Endothelial cell of umbilical vein (primary cell): ENCODE measurements around the gene CD300LG. TPM values are rescaled to one million over a fixed set of nuclear protein-coding genes. Genes with fewer than 3 reads are reported as not detected.

Experiments used
- BruUV-seq: library from RNA; stranded (reverse); fragments of 400-500 nt; replicated peaks from 2 replicates; lab custom pipeline; 2021; lab: Mats Ljungman, UMichigan
- CTCF ChIA-PET: fragments of 300-600, 350-600 bp; sonication (Branson Sonifier 250); formaldehyde crosslinking; loops from one replicate; lab custom pipeline; 2021; ENCODE audit warnings: antibody characterized with exemption, inconsistent platforms; lab: Charles Lee
- POLR2A ChIA-PET: fragments of 300-600, 350-600 bp; sonication (Branson Sonifier 250); formaldehyde crosslinking; loops from one replicate; lab custom pipeline; 2021; ENCODE audit warnings: antibody characterized with exemption, inconsistent platforms; lab: Charles Lee
- DNase-seq: peaks from one replicate; pipeline ENCODE4 v3.0.0-alpha.2; 2011; ENCODE audit warnings: low read depth, low spot score
- FAIRE-seq: peaks from 2 replicates; lab custom pipeline; 2011; peaks lifted over from hg19 to GRCh38; lab: Jason Lieb, UNC
- H2AFZ ChIP-seq: 2 replicates; pipeline ENCODE4 v1.6.0; 2012; ENCODE audit warnings: low read depth, low read length, control low read depth, inconsistent platforms
- H3K27ac ChIP-seq: 2 replicates; pipeline ENCODE4 v1.5.1; 2011; ENCODE audit warnings: low read depth, mild to moderate bottlenecking, control low read depth, low read length, moderate library complexity; ENCODE audit not compliant: insufficient read depth
- H3K27me3 ChIP-seq, 2 experiments: 2 replicates each; pipeline versions ENCODE4 v1.6.0 to v1.6.1; 2011; ENCODE audit warnings: low read length in 2 of 2, mixed read lengths in 1 of 2; ENCODE audit not compliant: control insufficient read depth in 2 of 2, insufficient read depth in 2 of 2
- H3K36me3 ChIP-seq, 2 experiments: 2 replicates in 1 of 2; 3 replicates in 1 of 2; pipeline ENCODE4 v1.5.1; 2011; ENCODE audit warnings: low read length in 2 of 2, mild to moderate bottlenecking in 1 of 2, moderate library complexity in 1 of 2; ENCODE audit not compliant: control insufficient read depth in 2 of 2, insufficient read depth in 2 of 2; ENCODE audit errors: extremely low read depth in 1 of 2
- H3K4me1 ChIP-seq: 3 replicates; pipeline ENCODE4 v1.5.1; 2011; ENCODE audit warnings: mild to moderate bottlenecking, low read length; ENCODE audit not compliant: control insufficient read depth, insufficient read depth; ENCODE audit errors: extremely low read depth
- H3K4me2 ChIP-seq: 2 replicates; pipeline ENCODE4 v1.6.1; 2011; ENCODE audit warnings: low read length, control low read depth, mixed read lengths; ENCODE audit not compliant: insufficient read depth
- H3K4me3 ChIP-seq, 3 experiments: fragments of 200-600 bp in 1 of 3; sonication (generic), shearing (Covaris generic) in 1 of 3; replicated peaks in 1 of 3; 2 replicates each; pipeline ENCODE4 v1.5.1; 2011 to 2016; ENCODE audit warnings: control low read depth in 3 of 3, low read length in 3 of 3, mild to moderate bottlenecking in 2 of 3, inconsistent platforms in 1 of 3, low read depth in 1 of 3, moderate library complexity in 1 of 3; ENCODE audit not compliant: insufficient read depth in 1 of 3
- H3K79me2 ChIP-seq: 2 replicates; pipeline ENCODE4 v1.6.0; 2012; ENCODE audit warnings: low read length, inconsistent platforms; ENCODE audit not compliant: control insufficient read depth, insufficient read depth
- H3K9ac ChIP-seq: replicated peaks from 2 replicates; pipeline ENCODE3; 2011; ENCODE audit warnings: low read length, control low read depth; ENCODE audit not compliant: insufficient read depth; ENCODE audit errors: extremely low read depth
- H3K9me1 ChIP-seq: replicated peaks from 3 replicates; pipeline ENCODE4 v1.6.0; 2011; ENCODE audit warnings: mild to moderate bottlenecking, low read length; ENCODE audit not compliant: control insufficient read depth, insufficient read depth; ENCODE audit errors: extremely low read depth
- H3K9me3 ChIP-seq: replicated peaks from 2 replicates; pipeline ENCODE4 v1.5.1; 2012; ENCODE audit warnings: low read length, inconsistent platforms; ENCODE audit not compliant: control insufficient read depth, insufficient read depth
- H4K20me1 ChIP-seq: replicated peaks from 2 replicates; pipeline ENCODE3; 2011; ENCODE audit warnings: mild to moderate bottlenecking, low read length; ENCODE audit not compliant: control insufficient read depth, insufficient read depth; ENCODE audit errors: extremely low read depth
- CTCF ChIP-seq, 2 donors: IDR thresholded peaks; 1 replicate in 1 of 2; 2 replicates in 1 of 2; pipeline ENCODE4 v1.5.1; 2011; ENCODE audit warnings: low read length in 2 of 2, mild to moderate bottlenecking in 2 of 2, moderate library complexity in 2 of 2, control low read depth in 1 of 2, inconsistent platforms in 1 of 2, low read depth in 1 of 2; ENCODE audit not compliant: insufficient read depth in 1 of 2; ENCODE audit errors: extremely low read depth in 1 of 2
- EZH2 ChIP-seq: IDR thresholded peaks from 2 replicates; pipeline ENCODE4 v1.6.1; 2012; ENCODE audit warnings: borderline replicate concordance, low read depth, mild to moderate bottlenecking, moderate library complexity, low read length, inconsistent platforms; ENCODE audit not compliant: severe bottlenecking
- FOS ChIP-seq: IDR thresholded peaks from 2 replicates; pipeline ENCODE4 v1.6.1; 2011; ENCODE audit warnings: mild to moderate bottlenecking, low read length, moderate library complexity, borderline replicate concordance; ENCODE audit not compliant: insufficient read depth
- GATA2 ChIP-seq: IDR thresholded peaks from 2 replicates; pipeline ENCODE4 v1.7.0; 2011; ENCODE audit warnings: low read depth, mild to moderate bottlenecking, moderate library complexity, mixed read lengths, low read length; ENCODE audit not compliant: insufficient read length, insufficient read depth
- JUN ChIP-seq: IDR thresholded peaks from 2 replicates; pipeline ENCODE4 v1.6.1; 2011; ENCODE audit warnings: borderline replicate concordance, low read depth; ENCODE audit not compliant: insufficient read length, insufficient read depth
- MYC ChIP-seq: IDR thresholded peaks from one replicate; pipeline ENCODE4 v1.6.1; 2011; ENCODE audit warnings: mild to moderate bottlenecking, low read depth, low read length
- POLR2A ChIP-seq: IDR thresholded peaks from 2 replicates; pipeline ENCODE4 v1.6.1; 2012; ENCODE audit warnings: low read depth, mild to moderate bottlenecking, control low read depth, low read length
- POLR2AphosphoS5 ChIP-seq: IDR thresholded peaks from 2 replicates; pipeline ENCODE4 v1.6.1; 2012; ENCODE audit warnings: low read depth, mild to moderate bottlenecking, control low read depth, low read length, moderate library complexity; ENCODE audit not compliant: insufficient read depth
- dilution Hi-C: fragments of 300-500 bp; cut with MboI; formaldehyde crosslinking; loops from one replicate; pipeline ENCODE4 v1.15.0; 2019; ENCODE audit warnings: low sequenced_read_pairs; ENCODE audit not compliant: extremely low pct_ligation_motif_present
- intact Hi-C: fragments of 100-400 bp; cut with micrococcal nuclease; formaldehyde crosslinking; loops from one replicate; pipeline ENCODE4 v1.10.0; 2022
- polyA plus RNA-seq, 4 experiments: library from polyadenylated mRNA; depleted of rRNA in 3 of 4; stranded (reverse) in 3 of 4; unstranded in 1 of 4; fragments of >200 nt; gene quantifications; 2 replicates each; pipeline versions ENCODE4 v1.2.1 to v1.2.3, GENCODE V29; 2011 to 2012; ENCODE audit warnings: missing spikeins in 1 of 4
- total RNA-seq: library from RNA; stranded (reverse); gene quantifications from 2 replicates; pipeline ENCODE4 v1.2.3, GENCODE V29; 2021
- TF ChIP-seq, protein P1 (sequence below): IDR thresholded peaks from 2 replicates; pipeline ENCODE4 v1.6.1; 2011; ENCODE audit not compliant: insufficient read depth, insufficient read length

Gene CD300LG
- total and polyA plus RNA-seq, 2 donors (not counting 3 experiments of a cell fraction or from before 2014, with no cell fraction given) = not detected

- H3K9me3 ChIP-seq = no peaks in the 10 kb centered on the region
- H3K79me2 ChIP-seq = no peaks in the 10 kb centered on the region
- CTCF ChIA-PET = interaction anchor here (0.5 kb wide), 1 partner anchor 10 kb away, joined by 3 read pairs; no protein-coding TSS in a partner anchor
- H3K27ac ChIP-seq = no peak overlapping the region
- no TSS peak for BruUV-seq
- no peak overlapping the region for H3K4me3 ChIP-seq
- H3K9me1 ChIP-seq = no peaks in the 10 kb centered on the region
- dilution Hi-C loops = no loop called here
- no peak overlapping the region for H3K9ac ChIP-seq
- no peaks in the 10 kb centered on the region for H4K20me1 ChIP-seq
- H3K4me1 ChIP-seq = peaks cover 9% of the 10 kb centered on the region
- DNase-seq (no peak), FAIRE-seq (no peak)
- no peak overlapping the region for H3K4me2 ChIP-seq
- no peaks in the 10 kb centered on the region for H3K27me3 ChIP-seq
- no peak overlapping the region for H2AFZ ChIP-seq
- intact Hi-C loops = no loop called here
- POLR2A ChIA-PET = no interaction called here
- TF ChIP-seq GATA2 (no peak), POLR2A (no peak), FOS (no peak), JUN (no peak), POLR2AphosphoS5 (no peak), CTCF (IDR thresholded peaks at IDR 0.05; ENCODE audit: extremely low read depth in 1 of 2, insufficient read depth in 1 of 2, low read depth in 1 of 2, low read length in 2 of 2) (no peak), EZH2 (no peak), MYC (no peak)
- TF ChIP-seq, protein P1, sequence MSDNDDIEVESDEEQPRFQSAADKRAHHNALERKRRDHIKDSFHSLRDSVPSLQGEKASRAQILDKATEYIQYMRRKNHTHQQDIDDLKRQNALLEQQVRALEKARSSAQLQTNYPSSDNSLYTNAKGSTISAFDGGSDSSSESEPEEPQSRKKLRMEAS = no peak
- peaks cover 0 to 1% of the 10 kb centered on the region in 2 experiments for H3K36me3 ChIP-seq
These were observed 38.9 kb upstream of the CD300LG start for GRCh38 chr17:43808076-43808475.
